Ecto neural progenitor cell (in vitro differentiated cells): ENCODE measurements around the gene AHI1.

Experiments used
- DNase-seq: peaks from one replicate; pipeline ENCODE4 v3.0.0-alpha.2; 2018; ENCODE audit warnings: low spot score

Gene AHI1

DNA sequence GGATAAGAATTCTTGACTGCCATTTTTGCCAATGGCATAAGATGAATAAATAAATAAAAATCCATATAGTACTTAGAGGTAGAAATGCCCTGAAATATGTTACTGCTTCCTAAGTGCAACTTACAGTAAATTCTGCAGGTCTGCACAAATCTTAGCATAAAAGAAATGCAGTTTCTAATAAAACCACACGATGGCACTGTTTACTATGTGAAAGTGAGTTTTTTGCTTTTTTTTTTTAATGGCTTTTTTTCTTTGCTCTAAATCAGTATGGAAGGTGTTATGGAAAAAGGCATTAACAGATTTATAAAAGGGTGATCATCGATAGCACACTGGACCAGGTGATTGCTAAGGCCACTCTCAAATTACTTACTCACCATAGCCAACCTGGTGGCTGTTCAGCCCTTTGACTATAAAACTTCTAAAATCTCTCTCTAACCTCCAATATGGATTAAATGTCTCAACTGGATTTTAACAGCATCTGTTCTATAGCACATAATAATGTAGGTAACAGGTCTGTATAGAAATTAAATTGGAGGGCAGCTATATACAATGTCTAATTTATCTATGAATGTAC is 45.8 kb downstream of the AHI1 start:
- no peak for DNase-seq

- no peak for DNase-seq
Observed at GRCh38 chr6:135449246-135449645, 48.3 kb downstream of the AHI1 start.

DNA sequence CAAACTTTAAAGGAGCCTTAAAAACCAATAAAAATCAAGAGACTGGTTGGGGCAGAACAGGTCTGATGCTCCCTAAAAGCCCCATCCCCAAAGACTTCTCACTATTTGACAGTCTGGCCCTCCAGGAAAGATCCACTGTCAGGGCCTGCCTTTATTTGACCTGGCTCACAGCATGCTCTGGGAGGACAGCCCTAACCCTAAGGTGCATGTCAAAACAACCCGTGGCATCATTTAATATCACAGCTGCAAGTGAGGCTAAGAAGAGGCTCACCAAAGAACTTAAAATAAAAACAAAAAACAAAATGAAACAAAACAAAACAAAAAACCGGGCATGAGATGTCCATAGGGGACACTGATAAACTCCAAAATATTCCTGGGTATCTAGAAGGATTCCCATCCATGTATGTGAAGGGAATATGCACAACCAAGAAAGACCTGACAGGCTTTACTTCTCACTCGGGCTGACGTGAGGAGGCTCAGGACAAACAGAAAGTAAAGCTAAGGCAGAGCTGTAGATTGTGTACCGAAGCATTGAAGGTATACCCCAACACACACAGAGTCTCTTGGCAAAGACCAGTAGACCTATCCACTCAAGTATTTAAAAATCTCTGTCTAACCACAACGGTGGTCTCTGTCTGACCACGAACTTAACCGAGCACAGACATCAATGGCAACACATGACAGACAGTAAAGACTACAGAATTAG is 57.3 kb downstream of the AHI1 start:
- no peak for DNase-seq

- DNase-seq = no peak
Observed at GRCh38 chr6:135439549-135439948, 58.0 kb downstream of the AHI1 start.

DNA sequence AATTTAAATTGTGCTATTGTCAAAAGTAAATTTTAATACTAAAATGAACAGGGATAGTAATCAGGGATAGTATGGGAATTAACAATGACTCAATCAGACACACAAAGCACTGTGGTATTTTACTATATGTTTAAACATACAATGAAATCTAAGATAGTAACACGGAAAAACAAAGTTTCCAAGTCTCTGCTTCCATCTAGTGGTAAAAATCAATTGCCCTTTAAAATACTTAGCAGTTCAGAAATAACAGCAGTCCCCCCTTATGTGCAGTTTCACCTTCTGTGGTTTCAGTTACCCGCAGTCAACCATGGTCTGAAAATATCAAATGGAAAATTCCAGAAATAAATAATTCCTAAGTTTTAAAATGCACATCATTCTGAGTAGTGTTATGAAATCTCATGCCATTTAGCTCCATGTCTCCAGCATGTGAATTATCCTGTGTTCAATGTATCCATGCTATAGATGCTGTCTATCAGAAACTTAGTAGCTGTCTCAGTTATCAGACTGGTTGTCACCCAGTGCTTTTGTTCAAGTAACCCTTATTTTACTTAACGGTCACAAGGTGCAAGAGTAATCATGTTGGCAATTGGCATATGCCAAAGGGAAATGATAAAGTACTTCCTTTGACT is 58.5 kb downstream of the AHI1 start:
- no peak for DNase-seq

GRCh38 chr6:135434991-135435390 is 62.5 kb downstream of the AHI1 start:
- DNase-seq = no peak

DNA sequence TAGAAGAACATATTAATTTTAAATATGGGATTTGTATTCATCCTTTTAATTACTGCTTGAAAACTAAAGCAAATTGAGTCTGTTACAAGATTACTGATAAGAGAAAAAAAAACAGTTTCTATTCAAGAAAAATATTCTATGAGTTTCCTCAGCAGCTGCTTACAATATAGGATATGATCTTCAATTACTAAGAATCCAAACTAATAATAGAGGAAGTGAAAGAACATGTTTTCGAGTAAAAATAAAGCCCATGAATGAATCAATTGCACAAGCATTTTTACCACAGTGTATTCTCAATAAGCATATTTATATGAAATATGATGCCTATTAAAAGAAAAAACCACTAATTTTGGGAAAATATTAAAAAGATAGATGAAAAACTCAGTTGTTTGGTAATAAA is 63.4 kb downstream of the AHI1 start:
- DNase-seq = no peak

- DNase-seq = no peak
Observed at GRCh38 chr6:135428078-135428477, 69.5 kb downstream of the AHI1 start.

DNA sequence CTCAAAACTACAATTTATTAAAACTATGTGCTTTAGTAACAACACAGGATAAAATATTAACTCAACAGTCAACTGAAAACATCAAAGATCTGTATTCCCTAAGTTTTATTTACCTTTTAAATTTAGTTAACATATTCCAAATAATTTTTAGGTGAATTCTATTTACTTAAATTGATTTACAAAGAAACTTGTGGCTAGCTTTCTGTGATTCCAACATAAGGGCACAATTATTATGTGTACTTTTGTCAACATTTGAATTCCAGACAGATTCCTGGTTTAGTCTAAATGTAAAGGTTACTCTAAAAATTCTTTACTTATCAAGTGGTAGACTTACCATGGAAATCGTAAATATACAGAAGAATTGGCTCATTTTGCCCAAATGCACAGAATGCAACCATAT is 70.7 kb downstream of the AHI1 start:
- DNase-seq = no peak

DNA sequence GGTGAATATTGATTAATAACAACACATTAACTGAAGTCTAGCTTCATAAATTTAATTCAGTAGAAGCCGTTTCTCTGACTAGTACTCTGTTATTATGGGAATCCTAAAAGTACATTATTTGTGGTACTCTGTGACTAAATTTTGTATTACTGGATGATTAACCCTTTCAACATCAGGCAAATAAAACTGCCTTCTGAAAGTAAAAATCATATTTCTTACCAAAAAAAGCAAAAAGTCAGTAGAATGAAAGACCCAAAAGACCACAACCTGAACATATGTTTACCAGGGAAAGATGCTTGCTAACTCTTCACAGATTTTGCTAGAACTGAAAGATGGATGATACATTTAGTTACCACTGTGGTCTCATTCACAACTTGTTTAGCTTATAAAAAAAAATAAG is 73.2 kb downstream of the AHI1 start:
- DNase-seq = no peak

DNA sequence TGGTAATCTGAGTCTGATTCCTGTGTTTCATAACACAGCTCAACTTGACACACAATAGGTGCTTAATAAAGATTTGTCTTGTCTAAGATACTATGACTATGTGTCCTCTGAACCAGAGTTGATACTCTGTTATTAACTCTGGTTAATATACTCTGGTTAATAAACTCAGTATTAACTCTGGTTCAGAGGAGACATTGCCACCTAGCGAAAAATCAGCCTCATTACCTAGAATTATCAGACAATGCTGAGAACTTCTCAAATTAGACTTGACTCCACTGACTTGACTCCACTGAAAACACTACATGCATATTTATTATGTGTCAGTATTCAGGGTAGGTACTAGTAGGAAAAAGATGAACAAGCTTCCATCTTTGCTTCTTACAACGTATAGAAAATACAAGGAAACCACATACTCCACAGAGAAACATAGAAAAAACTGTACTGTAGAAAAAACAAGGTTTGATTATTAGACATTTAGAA is 73.9 kb downstream of the AHI1 start:
- no peak for DNase-seq

GRCh38 chr6:135419162-135419561 is 78.4 kb downstream of the AHI1 start:
- no peak for DNase-seq

- DNase-seq = no peak
Observed at GRCh38 chr6:135418040-135418760, 79.3 kb downstream of the AHI1 start.

- DNase-seq = no peak
Observed at GRCh38 chr6:135412761-135413160, 84.8 kb downstream of the AHI1 start.

GRCh38 chr6:135411849-135412248 is 85.7 kb downstream of the AHI1 start:
- no peak for DNase-seq

- DNase-seq = no peak
Observed at GRCh38 chr6:135411339-135411738, 86.2 kb downstream of the AHI1 start.

GRCh38 chr6:135410856-135411255 is 86.7 kb downstream of the AHI1 start:
- no peak for DNase-seq

GRCh38 chr6:135403584-135403983 is 94.0 kb downstream of the AHI1 start:
- no peak for DNase-seq

DNA sequence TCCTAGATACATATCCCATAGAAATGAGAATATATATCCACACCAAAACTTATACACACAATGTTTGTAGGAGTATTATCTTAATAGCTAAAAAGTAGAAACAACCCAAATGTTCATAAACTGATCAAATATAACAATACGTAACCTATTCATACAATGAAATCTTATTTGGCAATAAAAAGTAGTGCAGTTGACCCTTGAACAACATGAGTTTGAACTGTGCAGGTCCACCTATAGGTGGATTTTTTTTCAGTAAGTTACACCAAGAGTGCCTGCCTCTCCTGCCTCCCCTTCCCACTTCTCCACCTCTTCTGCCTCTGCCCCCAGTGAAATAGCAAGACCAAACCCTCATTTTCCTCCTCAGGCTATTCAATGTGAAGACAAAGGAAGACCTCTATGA is 95.2 kb downstream of the AHI1 start:
- DNase-seq = no peak

- no peak for DNase-seq
Observed at GRCh38 chr6:135397172-135397952, 100.2 kb downstream of the AHI1 start.

DNA sequence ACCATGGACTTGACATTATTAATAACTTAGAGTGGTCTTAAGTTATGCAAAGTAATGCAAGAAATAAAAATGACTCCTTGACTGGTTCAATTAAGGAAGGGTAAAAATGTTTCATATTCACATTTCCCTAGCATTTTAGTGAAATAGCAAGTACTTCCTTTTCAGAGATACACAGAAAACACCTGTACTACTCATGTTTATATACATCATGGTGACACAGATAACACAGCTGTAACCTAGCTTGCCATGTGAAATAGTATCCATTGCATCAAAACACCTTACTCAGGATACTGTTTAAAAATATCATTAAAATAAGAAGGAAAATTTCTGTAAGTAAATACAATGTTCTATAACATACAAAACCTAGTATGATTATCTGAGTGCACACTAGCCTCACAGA is 102.4 kb downstream of the AHI1 start:
- DNase-seq = no peak

- no peak for DNase-seq
Observed at GRCh38 chr6:135393289-135393688, 104.3 kb downstream of the AHI1 start.
